Stromal cell of bone marrow (primary cell): ENCODE data around the gene HOXD13.
A peak's percentile ranks its signal among the peaks of the same experiment; 100 is the strongest.

Source experiments
- DNase-seq: peaks from one replicate; pipeline ENCODE4 v3.0.0-alpha.2; 2012; ENCODE audit warnings: low read depth

The HOXD13 gene

DNA sequence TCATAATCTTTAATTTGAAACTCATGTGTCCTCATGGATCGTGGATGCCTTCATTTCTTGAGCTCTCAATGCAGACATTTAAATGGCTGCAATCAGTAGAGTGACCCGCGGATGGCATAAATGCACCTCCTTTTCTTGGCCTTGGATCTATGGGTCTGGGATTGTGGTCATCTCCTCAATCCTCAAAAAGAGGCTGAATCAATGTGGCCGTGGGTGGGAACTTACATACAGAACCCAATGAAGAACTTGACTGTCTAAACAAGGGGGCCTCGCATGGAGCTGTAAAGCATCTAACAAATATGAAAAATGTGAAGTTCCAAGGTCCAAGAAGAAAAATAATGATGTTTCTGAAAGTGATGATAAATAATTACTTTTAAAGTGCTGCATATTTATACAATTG lies 2.9 kb downstream of the HOXD13 start:
- DNase-seq, result no peak

DNA sequence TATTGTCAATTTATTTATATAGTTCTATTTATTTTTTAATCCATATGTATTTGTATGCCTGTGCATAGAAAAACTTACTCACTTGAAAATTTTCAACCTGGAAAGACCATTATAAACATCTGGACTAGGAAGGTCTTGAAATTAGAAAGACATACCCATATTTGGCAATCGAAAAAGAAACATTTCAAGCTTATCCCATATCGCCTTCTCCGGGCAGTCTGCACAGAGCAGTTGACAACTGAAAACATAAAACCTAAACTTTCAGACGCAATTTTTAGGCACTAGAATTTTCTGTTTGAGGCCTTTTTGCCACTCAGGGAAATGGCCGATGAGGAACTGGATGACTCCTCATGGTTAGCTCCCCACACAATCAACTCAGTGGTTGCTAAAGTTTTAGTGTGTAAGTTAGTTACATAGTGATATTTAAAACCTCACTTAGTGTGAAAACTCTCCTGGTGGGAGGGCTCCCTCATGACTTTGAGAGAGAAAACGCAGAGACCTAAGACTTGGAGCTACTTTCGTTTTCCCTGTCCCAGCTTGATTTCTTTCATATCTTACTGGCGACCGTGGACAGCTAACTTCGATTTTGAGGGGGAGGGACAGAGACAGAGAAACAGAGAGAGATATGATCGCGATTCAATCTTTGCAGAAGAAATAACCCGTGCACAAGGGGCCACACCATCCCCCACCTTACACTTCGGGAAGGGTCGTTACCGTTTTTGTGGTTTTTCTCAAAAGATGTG lies 3.9 kb downstream of the HOXD13 start:
- no peak for DNase-seq

DNA sequence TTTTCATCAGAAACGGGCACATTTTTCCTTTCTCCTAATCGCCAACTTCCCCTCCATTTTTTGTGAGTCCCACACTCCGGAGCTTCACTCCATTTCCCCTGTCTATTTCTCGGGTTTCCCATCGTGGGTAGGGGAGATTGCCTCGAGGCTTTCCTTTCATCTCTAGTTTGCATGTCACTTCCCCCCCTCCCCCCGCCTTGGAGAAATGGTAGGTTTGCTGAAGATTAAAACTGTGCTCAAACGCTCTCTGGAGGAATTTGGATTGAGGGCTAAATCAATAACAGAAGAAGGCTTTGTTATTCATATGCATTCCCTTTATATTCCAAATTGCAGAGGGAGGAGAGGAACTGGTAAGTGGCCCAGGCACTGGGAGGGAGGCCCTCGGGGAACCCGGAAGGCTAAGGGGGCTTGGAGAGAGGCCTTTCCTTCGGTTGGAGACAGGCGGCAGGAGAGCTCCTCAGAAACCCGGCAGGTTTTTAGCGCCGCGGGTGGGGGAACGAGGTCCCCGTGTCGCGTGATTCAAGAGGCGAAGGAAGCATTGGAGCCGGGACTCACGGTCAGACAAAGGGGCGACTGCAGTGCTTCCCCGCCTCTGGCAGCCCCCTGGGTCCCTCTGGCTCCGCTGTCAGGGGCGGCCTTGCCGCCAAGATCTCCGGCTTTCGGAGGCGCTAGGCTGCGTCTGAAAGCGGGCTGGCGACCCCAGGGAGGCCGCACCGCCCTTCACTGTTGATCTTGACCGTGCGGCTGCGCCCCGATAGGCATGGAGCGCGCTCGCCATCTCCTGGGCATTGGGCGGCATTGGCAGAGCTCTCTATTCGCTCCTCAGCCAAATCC lies 4.7 kb downstream of the HOXD13 start:
- peak; percentile 46 for DNase-seq

DNA sequence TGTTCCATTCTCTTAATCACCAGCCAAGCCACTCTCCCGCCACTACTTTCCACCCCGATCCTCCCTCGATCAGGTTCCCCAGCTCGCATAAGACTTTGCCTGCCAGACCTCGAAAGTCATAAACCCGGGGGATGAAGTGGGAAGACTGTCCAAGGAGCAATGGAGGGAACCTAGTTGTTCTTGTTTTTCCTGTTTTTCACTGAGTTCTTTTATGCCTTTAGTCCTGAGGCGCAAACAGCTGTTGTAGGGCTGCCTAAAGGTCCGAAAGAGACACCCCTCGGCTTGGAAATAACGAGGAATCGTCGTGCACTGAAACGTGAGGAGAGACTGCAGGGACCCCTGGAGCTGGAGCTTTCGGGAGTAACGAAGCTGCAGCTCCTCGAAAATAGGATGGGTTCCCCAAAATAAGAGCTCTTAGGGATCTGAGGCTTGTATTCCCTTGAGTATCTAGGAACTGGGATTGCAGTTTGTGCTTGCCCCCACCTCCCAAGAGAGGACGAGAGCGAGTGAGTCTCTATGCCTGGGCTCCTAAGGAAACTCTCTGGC lies 5.4 kb downstream of the HOXD13 start:
- DNase-seq, result no peak

DNA sequence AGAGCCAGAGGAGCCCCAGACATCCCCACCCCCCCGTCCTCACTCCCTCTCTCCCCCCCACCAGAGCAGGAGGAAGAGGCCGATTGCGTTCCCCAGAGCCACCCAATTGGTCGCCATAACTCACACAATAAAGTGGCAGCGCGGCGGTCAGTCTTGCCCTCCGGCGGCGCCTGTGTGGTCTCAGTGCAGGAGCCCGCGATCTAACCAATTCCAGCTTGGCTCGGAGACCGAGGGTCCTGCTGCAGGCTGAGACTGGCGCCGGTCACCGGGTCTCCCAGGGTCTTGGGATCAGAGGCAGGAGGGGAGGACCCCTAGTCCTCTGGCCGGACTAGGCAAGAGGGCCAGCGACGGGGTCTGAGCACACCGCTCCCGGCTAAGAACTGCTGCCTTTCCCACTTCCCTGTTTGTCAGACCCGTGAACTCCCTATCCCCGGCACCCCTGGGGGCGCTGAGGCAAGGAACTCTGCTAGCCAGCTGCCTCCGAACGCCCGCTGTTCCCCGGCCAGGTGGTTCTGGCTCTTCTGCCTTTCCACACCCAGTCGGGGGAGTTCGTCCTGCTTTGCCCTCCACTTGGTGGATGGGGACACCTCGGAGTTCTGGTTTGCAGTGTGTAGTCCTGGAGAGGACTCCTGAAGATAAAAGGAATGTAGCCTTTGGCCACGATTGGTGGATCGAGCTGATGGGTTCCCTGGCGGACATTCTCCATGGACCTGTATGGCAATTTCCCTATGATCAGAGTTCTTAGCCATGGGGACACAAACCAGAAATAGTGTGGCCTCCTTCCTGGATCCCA lies 6.0 kb downstream of the HOXD13 start:
- no peak for DNase-seq

DNA sequence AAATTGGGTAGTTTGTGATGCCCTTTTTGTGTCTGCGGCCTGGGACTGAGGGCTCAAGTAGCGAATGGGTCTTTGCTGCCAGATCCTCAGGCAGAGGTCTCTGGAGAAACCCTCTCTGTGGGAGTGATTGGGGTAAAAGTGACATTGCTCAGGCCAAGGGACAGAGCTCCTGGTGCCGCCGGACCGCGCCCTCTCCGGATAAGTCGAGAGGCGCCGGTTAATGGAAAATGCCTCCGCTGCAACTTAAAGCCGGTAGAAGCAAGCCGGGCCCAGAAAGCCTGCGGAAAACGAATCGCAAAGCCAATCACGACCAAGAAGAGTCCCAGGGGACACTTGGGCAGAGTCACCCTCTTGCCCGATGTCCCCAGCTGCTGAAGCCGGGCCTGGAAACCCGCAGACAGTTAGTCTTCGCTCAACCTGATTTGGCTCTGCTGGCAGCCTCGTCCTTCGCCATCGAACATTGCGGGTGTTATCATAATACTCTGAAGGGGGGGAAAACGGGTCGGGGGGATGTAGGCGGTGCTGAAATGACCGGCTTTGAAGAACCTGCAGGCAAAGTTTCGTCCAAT lies 6.7 kb downstream of the HOXD13 start:
- no peak for DNase-seq

DNA sequence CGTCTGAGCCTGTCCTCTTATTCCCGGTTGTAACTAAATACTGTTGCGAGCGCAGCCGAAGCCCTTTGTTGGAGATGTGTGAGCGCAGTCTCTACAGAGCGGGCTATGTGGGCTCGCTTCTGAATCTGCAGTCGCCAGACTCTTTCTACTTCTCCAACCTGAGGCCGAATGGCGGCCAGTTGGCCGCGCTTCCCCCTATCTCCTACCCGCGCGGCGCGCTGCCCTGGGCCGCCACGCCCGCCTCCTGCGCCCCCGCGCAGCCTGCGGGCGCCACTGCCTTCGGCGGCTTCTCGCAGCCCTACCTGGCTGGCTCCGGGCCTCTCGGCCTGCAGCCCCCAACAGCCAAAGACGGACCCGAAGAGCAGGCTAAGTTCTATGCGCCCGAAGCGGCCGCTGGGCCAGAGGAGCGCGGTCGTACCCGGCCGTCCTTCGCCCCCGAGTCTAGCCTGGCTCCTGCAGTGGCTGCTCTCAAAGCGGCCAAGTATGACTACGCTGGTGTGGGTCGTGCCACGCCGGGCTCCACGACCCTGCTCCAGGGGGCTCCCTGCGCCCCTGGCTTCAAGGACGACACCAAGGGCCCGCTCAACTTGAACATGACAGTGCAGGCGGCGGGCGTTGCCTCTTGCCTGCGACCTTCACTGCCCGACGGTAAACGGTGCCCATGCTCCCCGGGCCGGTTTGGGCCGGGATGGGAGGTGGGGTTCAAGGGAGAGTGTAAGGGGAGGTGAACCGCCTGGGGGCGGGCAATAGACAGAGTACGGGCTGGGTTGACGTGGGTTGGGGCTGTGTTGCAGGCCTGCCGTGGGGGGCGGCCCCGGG lies 7.4 kb downstream of the HOXD13 start, which contains the start of gene HOXD12:
Gene HOXD12, plus strand, starts transcription at position 68 of the 819 bp plus-strand sequence. Its CDS starts 7 bp downstream, at position 75.
- no peak for DNase-seq

DNA sequence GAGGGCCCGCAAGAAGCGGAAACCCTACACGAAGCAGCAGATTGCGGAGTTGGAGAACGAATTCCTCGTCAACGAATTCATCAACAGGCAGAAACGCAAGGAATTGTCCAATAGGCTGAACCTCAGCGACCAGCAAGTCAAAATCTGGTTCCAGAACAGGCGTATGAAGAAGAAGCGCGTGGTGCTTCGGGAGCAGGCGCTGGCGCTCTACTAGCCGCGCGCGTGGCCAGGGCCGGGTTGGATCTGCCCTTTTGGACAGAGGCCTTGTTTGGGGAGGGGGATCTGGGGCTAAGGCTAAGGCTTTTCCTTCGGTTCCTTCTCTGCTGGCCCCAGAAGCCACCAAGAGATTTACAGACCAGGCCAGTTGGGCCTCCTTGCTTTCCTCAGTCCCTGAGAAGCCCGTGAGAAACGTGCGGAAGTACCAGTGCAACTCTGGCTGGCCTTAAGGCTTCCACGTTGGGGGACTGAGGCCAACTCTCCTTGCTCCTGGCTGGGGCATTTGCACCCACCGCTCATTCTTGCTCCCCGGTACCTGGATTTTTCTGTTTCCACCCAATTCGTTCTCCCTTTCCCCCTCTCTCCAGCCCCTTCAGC lies 8.1 kb downstream of the HOXD13 start:
- no peak for DNase-seq

DNA sequence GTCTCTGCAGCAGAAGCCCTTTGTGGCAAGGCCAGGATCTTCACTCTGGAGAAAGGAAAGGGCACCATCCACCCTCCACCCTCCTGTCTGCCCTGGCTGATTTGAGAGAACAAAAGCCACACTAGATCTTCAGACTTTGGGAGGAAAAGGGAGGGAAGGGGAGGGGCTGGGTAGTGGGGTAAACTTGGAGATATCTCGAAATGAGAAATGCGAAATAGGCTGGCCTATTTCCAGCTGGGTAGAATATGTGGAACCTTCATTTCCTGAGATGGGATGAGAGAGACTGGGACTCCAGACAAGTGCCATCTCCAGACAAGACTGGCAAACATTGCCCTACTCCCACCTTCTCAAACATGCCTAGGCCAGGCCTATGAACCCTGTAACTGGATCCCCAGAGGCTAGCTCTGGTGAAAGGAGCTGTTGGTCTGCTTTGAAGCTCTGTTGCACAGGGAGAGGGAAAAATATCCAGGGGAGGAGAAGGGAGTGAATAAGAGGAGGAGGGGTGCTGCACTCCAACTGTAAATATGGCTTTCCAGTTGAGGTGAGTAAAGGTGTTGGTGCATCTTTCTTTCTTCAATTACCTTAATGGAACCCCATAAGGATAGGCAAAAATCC lies 8.8 kb downstream of the HOXD13 start:
- no peak for DNase-seq

DNA sequence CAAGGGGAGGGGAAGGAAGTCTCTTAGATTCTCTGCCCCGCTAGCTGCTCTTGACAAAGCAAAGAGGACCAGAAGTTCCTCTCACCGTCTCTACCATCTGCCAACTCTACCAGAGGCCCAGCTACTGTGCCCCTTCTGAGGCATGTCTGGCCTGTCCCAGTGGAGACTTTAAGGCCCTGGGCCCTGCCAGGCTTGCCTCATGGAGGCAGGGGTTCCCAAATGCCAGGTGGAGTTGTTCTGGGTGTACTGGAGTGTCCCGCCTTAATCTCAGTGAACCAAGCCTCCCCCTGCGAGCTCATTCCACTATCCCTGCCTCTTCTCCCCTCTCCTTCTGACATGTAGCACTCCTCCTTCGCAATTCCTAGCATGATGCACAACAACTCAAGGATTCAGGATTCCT lies 9.3 kb downstream of the HOXD13 start:
- no peak for DNase-seq

DNA sequence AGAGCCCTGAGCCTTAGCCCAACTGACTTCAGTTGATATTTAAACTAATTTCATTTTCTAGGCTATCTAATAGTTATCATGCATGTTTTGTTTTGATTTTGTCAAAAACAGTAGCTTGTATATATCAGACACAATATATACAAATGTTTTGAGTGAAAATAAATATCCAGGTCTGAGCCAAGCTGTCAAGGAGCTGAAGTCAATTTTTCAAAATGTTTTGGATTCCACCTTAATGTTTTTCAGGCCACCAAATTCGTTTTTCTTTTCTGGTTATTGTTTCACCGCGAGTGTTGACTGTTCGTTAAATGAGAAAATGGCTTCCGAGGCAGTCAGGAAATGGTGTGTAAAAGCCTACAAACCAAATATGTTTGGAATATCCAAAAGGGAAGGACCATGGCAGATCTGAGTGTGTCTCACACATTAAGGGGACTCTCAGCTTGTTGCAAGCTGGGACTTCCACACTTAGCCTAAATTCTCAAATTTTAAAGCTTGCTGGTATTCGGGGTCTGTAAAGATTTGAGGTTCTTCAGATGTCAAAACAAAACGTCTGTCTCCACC lies 9.9 kb downstream of the HOXD13 start:
- no peak for DNase-seq

DNA sequence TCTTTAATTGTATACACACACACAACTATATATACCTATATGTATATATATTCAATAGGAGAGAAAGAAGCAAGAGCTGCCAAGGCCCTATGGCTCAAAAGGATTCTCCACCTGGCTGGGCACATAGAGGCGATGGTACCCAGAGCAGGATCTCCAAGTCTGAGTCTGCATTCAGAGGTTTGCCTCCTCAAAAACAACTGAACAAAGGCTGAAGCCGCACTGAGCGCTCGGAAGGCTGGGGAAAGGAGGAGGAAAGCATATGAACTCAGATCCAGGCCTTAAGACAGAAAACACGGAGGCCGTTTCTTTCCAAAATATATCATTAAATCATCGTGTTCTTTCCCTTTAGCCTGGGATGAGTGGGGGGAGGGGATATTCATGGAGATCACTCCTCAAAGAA lies 10.7 kb downstream of the HOXD13 start:
- DNase-seq, result no peak

DNA sequence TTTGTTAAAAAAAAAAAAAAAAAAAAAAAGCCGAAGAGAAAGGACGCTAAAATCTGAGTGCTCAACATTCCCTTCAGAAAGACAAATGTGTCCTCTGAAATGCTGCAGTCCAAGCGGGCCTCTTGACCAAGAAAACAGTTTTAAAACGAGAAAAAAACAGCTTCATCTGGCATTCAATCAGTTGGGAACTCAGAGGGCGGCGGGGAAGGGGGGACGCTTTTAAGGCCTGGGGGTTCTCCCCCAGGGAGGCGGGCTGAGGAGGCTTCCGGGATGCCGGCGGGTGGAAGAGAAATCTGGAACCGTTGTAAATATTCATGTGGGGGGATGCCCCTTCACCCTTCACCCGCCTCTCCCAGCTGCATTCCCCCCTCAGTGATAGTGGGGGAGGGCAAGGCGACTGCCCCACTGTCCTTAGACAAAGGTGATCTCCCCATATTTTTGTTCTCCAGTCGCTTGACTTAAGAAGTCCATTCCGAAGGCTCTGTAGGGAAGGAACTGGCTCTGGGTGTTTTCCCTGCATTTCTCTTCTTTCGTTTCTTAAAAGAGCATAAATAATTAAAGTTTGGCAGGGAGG lies 11.3 kb downstream of the HOXD13 start:
- DNase-seq, result no peak

DNA sequence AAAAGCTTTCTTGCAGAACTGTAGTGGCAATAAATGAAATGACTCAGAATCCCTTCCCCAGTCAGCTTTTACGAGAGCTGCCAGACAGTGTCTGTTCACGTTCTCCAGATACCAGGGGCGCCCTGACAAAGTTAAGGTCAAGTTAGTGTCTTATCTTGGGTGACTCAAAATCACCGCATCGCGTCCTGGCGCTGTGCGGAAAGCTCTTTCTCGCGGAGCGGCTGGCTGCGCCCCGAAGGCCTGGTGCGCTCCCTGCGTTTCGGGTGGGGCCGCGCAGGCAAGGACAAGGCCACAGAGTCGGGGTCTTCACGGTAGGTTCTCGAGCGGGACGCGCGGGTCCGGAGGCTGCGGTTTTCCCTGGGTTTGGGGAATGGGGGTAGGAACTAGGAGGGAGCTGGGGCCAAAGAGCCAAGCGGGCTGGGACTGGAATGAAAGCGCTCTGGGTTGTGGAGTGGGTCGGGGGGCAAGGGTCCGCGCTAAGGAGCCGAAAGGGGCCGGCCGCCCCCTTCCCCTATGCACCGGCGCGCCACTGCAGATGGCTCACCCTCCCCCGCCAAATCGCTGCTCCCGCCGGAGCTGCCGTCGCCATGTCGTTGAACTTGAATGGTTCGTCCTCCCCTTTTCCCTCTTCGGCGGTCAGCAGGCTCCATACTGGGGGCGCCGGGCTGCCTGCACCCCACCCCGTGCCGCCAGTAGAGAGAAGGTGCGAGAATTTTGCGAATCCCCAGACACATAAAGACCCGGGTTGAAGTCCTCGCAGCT lies 12.0 kb downstream of the HOXD13 start:
- no peak for DNase-seq

DNA sequence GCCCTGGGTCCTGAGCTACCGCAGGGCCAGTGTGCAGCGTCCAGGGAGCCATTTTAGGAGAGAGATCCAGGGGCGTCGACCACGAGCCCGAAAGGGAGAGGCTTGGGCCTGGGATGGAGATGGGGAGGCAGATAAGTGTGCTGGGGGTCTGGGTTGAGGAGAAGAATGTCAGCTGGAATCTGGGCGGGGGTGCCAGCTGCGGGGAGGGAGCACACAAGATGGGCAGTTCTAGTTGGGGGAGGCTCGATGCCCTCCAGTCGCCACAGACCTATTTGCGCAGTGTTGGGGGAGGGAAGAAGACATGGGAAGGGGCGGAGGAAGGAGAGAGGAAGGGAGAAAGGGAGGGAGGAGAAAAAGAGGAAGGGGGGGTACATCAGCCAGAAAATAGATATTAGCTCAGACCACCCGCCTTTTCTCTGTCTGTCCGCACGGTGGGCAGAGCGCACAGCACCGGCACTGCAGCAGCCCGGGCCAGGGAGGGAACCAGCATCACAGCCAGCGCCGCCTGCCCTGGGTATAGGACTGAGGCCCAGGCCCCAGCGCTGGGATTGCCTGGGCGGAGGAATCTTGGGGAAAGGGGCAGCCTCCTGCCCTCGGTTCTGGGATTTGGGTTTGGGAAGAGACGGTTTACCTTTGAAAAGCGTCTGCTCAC lies 12.7 kb downstream of the HOXD13 start:
- no peak for DNase-seq

DNA sequence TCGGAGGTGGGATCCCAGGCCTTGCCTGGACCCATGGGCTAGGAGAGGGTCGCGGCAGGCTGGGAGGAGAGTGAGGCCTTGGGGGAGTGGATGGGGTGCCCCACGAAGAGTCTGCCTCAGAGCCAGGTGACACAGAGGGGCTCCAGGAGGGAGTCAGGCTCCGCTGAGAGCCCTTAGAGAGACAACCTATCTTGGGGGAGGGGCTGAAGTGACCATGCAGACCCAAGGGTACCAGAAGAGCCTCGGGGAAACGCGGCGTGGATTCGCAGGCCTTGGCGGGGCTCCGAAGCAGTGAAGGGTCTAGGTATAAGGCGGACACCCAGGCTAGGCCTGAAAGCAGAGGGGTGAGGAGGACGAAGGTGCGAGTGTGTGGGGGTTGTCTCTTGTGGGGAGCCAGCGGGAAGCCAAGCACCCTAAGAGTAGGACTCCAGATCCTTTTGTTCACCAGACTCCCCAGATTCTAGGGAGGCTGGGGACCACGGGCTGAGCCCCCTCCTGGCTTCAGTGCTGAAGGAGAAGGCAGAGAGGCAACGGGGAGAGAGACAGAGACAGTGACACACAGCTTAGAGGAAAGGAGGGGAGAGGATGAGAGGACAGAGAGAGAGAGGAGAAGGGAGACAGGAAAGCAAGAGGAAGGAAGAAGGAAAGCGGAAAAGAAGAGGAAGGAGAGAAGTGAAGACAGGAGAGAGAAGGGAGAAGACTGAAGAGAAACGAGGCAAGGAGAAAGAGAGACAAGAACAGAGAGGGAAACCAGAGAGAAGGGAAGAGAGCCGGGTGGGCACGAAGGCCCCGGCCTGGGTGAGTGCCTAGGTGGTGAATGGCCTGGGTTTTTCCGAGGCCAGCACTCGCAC lies 13.4 kb downstream of the HOXD13 start:
- DNase-seq, result no peak
